Muscle of back (tissue), 11 donors: ENCODE results near the gene NT5DC1. TPM values are rescaled to one million over a fixed set of nuclear protein-coding genes. Genes with fewer than 3 reads are reported as not detected.
A peak's percentile ranks its signal among the peaks of the same experiment; 100 is the strongest.

Experiments used
- DNase-seq, 3 donors: peaks; one replicate each; pipeline versions ENCODE4 v3.0.0 to v3.0.0-alpha.2; 2013
- polyA plus RNA-seq, 10 donors: library from polyadenylated mRNA; unstranded; fragments of 120-200 nt; gene quantifications; one replicate each; pipeline ENCODE4 v1.2.1, GENCODE V29; 2013; ENCODE audit not compliant: insufficient read length in 10 of 10

The NT5DC1 gene
- polyA plus RNA-seq, 10 donors, result 15.3 to 27.1 (median 21.3) TPM

DNA sequence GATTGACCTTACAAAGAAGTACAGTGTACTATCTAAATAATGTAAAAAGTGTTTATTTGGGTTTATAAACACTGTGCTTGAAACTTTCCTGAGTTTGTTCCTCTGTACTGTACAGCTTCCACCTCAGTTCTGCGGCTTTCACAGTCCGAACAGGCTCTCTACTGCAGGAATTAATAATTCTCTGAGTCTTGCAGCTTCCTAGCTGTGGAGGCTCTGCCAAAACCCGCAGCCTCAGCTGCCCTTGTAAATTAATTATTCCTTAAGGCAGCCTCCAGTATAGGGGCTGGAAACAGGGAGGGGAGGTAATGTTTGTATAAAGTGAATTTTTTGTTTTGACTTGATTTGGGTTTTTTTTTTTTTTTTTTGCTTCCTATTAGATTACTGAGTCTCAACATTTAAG is 134.0 kb downstream of the NT5DC1 start:
- DNase-seq, result no peak

DNA sequence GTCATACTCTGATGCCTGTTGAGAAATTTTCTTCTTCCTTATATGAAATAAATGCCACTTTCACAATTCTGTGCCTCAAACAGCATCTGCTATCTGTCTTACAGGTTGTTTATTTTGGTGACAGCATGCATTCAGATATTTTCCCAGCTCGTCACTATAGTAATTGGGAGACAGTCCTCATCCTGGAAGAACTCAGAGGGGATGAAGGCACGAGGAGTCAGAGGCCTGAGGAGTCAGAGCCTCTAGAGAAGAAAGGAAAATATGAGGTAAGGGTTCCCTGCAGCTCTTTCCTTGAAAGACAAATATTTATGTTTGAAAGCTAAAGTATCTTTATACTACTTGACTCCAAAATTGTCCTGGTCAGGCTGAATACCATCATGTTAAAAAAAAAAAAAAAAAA is 137.4 kb downstream of the NT5DC1 start:
- no peak for DNase-seq

DNA sequence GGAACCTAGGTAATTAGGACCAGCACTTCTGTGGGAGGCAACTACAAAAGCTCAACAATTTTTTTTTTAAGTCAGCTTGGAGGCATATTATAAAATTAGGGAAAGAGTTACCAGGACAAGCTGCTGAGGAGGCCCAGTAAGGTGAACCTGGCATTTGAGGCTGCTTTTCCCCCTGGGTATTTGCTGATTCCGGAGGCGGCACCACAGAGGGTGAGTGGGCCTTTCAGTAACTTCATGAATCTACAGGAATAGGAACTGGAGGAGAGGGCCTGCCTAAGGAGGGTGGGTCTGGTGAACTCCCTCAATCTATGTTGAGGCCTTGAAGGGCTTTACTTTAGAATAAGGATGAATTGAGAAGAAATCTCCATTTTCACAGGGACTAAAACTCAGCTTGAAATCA is 138.6 kb downstream of the NT5DC1 start:
- no peak for DNase-seq

DNA sequence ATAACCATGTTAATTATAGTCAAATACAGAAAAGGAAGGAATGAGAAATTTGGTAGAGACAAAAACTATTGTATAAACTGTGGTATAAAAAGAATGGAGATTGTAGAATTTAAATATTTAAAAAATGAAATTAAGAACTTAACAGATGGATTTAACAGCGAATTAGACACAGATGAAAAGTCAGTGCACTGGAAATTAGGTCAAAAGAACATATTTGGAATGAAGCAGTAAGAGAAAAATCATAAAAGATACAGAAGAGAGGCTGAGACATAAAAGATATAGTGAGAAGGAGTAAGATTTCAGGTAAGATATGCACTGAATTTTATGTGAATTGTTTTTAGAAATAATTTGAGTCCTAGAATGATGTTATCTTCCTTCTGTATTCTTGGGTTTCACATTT is 139.2 kb downstream of the NT5DC1 start:
- DNase-seq, result no peak

DNA sequence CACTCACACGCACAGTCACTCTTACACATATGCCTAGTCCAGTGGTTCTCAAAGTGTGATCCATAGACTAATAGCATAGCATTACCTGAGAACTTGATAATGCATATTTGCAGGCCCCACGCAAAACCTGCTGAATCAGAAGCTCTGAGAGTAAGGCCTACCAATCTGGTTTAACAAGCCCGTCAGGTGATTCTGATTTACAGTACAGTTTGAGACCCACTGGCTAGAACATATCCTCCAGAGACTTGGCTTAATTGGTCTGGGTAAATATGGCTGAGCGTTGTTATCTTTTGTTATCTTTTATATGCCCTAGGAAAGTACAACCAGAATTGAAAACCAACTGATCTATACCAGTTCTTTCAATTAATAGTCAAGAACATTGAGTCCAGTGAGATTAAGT is 143.6 kb downstream of the NT5DC1 start:
- no peak for DNase-seq

DNA sequence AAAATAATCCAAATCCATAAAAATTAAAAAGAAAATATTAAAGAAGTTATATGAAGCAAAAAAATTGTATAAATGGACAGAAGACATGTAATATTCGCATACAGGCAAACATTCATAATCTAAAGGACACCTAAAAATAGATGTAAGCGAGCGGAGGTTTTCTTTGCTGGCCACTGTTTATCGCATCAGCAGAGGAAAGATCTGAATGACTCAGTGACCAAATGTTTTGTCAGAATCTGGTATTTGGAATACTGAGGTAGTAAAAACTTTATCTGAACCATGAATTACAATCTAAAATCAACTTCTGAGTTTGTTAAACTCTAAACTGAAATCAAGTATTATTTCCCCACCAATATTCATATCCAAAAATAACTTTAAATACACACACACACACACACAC is 145.4 kb downstream of the NT5DC1 start:
- no peak for DNase-seq

DNA sequence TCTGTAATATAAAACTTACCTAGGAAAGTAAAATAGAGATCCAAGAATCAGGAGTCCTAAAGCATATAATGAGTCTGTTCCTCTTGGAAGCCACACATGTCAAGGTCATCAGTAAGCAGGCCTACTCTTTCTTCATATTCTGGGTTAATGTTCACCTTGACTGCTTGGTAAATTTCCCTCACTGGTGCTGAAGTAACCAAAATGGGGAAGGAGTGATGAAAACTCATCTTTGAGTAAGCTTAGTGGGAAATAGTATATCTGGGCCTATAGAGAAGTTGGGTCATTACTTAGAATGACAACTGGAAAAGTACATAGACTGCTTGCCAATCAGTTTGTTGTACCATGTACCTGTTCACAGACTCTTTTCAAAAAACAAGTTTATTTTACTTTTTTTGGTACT is 146.6 kb downstream of the NT5DC1 start:
- no peak for DNase-seq

DNA sequence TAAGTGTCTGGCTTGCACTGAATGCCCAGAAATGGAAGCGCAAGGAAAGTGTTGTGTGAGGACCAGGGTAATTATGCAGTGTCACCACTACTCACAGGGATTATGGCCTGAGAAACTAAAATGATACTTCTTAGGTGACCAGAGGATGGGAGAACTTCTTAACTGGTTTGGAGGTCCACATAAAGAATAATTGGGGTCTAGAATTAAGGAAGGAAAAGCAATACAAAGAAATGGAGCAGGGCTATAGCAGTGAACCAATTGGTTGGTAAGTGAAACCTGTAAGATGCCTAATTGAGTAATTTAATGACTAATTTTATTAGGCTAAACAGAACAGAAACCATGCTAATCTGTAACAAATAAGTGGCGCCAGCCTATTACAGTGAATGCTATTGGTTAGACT is 147.9 kb downstream of the NT5DC1 start:
- no peak for DNase-seq

DNA sequence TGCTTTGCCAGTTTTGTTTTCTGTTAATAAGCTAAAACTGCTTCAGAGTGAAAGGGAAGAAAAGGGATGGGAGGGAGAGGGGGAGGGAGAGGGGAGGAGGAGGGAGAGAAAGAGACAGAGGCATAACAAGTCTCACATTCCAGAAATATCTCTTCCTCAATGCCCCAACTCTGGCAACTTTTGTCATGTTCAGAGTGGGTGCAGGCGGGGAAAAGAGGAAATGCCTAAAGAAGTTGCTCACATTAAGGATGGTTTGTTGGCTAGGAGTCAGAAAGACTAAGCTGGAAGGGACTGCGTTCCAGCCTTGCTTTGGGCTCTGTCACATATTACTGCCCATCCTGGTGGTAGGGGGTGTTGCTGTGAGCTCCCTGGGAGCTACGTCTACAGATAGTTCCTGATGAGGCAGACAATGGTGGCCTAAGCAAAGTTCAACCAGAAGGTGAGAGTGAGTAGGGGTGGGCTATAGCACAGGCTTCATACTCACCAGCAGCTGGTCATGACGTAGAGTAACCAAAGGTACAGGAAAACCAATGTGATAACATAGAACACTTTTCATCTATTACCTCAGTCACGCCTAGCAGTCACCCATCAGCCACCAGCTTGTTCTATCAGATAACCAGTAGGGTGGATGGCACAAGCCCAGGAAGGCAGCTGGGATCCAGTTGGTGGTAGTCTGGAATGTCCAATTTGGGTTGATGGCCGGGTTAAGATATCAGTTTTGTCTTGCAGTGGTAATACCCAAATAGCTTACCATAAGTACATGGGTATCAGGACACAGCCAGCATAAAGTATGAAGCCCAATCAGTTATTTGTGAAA is 151.1 kb downstream of the NT5DC1 start:
- DNase-seq, result peak in 1 of 3 donors; percentile 88

DNA sequence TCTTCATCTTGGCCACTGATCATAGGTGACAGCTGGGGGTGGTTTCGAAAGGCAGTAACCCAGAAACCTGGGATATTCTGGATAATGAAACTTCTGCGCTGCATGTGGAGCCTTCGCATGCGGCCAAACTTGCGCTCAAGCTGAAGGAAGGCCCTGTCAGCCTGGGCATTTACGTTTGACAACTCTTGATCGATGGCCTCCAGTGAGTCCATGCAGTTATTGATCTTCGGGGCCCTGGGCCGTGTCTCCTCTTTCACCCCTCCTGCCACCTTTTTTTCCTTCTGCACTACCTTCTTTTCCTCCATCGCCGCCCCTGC is 152.5 kb downstream of the NT5DC1 start:
- DNase-seq, result no peak

DNA sequence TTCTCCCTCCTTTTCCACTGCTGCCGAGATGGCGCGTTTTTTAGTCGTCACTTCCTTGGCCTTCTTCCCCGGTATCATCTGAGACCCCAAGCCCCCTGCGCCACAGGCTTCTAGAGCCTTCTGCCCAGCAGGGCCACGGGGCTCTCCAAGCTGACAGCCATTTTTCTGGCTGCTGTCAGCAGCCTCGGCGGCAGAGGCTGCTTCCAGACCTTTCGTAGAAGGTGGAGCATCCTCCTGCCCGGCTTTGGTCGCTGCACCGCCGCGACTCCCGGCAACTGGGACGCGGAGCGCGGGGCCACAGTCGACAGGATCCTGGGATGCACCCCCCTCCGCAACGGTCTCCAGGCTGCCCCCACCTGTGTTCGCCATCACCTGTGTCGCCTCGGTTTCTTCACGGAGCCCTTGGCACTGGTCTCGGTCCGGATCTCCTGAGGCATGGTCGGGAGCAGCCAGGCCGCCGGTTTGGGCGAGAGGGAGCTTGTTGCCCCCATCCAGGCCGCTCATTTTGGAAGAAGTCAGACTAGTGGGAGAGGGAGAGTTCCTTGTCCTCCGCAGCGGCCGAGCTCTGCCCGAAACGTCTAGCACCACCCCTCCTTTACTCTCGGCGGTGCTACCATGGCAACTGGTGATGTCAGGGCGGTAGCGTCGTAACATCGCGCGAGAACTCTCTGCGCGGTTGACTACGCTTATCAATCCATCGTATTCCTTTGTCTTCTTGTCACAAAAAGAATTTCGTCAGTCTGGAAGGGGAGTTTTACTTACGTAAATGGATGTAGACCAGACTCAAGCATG is 153.0 kb downstream of the NT5DC1 start, which contains the start of gene TSPYL4:
Gene TSPYL4 (minus strand): TSS at position 571 of the 792 bp plus-strand sequence. CDS start 67 bp downstream, at position 504.
- peak; percentile 98 for DNase-seq

DNA sequence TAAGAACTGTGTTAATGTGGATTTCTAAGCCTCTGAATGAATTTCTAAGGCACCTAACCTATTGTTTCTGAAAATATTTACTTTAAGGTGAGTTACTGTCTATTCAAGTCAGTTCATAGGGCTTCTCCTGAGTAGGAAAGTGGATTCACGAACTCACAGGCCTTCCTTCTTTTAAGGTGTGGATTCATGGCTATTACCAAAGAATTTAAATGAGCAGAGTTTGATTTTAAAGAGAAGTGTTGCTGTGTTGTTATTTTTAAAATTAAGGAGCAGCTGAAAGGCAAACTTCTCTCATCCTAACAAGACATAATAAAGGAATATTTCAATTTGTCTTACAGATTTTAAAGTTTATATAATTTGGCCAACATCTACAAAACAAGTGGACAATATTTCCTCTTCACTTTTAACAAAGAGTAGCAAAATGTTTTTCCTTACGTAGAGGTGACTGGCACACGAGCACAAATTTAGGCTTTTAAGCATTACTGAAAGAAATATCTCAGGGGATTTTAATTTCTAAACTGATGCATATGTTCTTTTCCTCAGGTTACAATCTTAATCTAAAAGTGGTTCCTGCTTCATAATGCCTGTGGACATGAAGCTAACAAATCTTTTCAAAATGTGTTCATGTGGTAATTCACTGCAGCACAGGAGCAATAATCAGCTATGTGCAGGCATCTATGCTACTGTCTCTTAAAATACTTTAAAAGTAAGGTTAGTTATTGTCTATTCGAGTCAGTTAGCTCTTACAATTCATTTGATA is 153.8 kb downstream of the NT5DC1 start:
- DNase-seq, result peak in 1 of 3 donors; percentile 52

DNA sequence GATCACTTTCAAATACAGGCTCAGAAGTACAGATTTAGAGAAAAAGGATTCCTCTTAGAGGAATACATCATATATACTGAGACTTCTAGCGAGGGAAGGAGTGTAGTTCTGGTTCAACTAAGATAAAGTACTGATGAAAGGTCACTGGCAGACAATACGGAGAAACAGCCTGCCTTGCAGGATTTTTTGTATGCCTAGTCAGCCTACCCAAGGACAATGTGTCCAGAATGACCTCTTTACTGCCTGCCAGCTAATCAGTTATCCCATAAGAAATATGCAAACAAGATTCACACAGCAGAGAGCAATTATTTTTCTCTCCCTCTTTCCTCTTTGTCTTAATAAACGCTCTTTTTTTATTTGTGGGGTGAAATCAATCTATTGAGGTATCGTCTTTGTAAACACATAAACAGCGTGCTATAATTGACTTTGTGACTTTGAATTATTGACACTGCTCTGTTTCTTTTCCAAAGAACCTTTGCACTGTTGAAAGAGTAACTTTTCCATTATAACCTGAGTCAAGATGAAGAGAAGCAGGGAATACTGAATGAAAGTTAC is 154.7 kb downstream of the NT5DC1 start:
- peak in 1 of 3 donors; percentile 56 for DNase-seq

DNA sequence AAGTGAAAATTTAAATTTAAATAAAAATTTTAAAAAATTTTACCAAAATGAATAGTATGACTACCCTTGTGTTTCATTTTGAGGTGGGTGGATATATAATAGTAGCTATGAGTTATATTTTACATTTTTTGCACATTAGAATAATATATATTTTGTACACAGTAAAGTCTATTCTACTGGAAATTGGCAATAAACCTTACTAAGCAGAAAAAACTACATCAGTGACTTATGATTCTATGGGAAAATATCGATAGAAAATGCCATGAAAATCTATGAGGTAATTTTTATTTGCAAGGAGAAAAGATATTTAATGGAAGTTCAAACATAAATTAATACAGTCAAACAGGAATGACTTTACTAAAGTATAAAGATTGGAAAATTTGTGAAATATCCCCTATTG is 156.0 kb downstream of the NT5DC1 start:
- DNase-seq, result no peak

DNA sequence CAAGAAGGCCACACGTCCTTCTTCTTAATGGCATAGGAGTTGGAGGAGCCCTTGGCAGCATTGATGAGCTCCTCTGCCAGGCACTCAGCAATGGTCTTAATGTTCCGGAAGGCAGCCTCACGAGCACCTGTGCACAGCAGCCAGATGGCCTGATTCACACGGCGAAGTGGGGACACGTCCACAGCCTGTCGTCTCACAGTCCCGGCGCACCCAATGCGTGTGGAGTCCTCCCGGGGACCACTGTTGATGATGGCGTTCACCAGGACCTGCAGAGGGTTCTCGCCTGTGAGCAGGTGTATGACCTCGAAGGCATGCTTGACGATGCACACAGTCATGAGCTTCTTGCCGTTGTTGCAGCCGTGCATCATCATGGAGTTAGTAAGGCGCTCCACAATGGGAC is 157.9 kb downstream of the NT5DC1 start:
- no peak for DNase-seq

DNA sequence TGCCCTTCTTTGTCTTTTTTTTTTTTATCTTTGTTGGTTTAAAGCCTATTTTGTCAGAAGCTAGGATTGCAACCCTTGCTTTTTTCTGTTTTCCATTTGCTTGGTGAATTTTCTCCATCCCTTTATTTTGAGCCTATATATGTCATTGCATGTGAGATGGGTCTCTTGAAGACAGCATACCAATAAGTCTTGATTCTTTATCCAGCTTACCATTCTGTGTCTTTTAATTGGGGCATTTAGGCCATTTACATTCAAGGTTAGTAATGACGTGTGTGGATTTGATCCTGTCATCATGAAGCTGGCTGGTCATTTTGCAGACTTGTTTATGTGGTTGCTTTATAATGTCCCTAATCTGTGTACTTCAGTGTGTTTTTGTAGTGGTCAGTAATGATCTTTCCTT is 162.7 kb downstream of the NT5DC1 start:
- DNase-seq, result no peak

DNA sequence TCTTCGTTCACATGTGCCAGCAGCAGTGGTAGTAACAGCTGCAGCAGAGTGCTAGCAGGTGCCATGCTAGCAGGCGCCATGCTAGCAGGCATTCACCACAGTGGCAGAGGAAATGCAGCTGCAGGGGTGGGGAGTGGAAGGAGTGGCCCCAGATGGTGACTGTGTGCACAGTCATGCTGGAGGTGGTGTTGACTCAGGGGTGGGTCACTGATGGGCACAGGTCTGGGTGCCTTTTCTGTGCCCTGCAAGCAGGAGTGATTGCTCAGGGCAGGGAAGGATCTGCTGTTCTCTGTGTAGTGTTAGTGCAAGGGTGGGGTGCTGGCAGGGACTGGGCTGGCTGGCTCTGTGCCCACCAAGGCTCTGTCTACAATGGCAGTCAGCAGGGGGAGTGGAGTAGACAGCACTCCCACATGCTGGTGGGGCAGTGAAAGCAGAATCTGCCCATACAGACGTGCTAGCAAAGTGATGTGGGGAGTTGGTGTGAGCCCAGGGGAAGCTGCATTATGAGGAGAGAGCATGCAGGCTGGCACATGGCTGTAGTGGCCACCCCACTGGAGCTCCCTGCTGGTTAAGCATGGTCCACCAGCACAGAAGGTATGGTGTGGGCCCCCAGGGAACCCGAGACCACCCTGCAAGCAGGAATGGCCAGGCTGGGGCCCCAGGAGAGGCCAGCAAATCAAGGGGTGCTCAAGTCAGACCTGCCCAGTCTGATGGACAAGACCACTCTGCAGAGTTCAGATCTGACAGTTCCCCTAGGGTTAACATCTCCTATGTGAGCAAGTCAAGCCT is 164.6 kb downstream of the NT5DC1 start:
- DNase-seq, result peak in 1 of 3 donors; percentile 20

DNA sequence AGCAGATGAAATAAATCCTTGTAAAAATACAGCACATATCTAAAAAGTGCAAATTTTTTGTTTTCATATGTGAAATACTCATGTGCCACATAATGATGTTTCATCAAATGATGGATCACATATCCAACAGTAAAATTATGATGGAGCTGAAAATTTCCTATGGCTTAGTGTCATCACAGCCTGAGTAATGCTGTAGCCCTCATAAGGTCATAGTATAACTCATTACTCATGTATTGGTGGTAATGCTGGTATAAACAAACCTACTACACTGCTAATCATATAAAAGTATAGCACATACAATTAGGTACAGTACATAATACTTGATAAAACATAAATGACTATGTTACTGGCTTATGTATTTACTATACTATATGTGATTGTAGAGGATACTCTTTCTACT is 166.2 kb downstream of the NT5DC1 start:
- DNase-seq, result no peak

DNA sequence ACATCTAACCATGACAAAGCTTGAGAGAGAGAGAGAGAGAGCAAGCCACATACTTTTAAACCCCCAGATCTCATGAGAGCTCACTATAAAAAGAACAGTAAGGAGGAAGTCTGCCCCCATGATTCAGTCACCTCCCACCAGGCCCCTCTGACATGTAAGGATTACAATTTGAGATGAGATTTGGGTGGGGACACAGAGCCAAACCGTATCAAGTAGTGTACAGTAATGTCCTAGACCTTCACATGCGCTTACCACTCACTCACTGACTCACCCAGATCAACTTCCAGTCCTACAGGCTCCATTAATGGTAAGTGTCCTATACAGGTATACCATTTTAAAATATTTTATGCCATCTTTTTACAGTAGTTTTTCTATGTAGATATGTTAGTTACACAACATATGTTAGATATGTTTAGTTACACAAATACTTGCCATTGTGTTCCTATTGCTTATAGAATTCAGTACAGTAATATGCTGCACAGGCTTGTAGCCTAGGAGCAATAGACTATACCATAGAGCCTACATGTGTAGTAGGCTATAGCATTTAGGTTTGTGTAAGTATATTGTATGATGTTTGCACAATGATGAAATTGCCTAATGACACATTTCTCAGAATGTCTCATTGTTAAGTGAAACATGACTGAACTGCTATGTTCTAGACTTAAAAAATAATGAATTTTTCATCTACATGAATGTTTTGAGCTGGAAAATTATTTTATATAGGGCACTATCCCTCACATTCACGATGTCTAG is 167.4 kb downstream of the NT5DC1 start:
- no peak for DNase-seq

DNA sequence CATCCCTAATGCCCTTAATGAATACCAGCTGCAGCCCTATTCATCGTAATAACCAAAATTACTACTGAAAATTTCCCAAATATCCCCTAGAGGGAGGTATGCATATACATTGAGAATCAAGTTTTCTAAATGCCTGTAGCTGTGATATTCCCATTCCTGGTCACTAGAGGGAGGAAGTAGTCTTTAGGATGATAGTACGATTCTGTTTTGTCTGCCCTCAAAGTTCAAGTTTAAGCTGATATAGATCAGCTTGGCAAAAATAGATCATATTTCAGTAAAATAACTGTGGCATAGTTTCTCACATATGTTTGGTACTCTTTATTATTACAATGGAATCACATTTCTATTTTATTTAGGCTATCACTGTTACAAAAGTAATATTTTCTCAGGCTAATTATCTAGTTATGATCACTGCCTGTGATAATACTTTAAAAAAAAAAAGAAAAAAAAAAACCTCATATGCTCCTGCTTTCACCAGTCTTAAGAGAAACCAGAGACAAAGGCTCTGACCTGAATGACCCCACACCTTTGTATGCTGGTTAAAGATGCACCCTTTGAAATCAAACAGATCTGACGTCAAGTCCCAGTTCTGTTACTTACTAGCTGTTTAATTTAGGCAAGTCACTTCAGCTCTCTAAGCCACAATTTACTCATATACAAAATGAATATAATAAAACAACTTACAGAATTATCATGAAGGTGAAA is 168.1 kb downstream of the NT5DC1 start:
- peak; percentile 60 to 83 (median 77) for DNase-seq
